ENCODE data around the gene ABCA6. TPM values are rescaled to one million over a fixed set of nuclear protein-coding genes. Genes with fewer than 3 reads are reported as not detected.

ABCA6 gene
- total RNA-seq, 2 donors from 2014 or later: 20.8 to 35.9 TPM

- H3K36me3 ChIP-seq (replicated peaks in 1 of 2; ENCODE audit: insufficient read depth in 1 of 2, low read depth in 2 of 2): no peaks in the 10 kb centered on the region
- H3K4me1 ChIP-seq: no peaks in the 10 kb centered on the region
- DNase-seq (no peak), ATAC-seq (no peak)
- H3K27ac ChIP-seq: no peak overlapping the region
- no peaks in the 10 kb centered on the region for H3K27me3 ChIP-seq
- intact Hi-C loops (cut with DNase I): no loop called here
- TF ChIP-seq POLR2A (IDR thresholded peaks at IDR 0.05) (no peak), CTCF (IDR thresholded peaks at IDR 0.05) (no peak)
- no peak overlapping the region for H3K4me3 ChIP-seq
- no peaks in the 10 kb centered on the region for H3K9me3 ChIP-seq
Measured at GRCh38 chr17:69159418-69159817, 17.7 kb upstream of the ABCA6 start.

- Histone ChIP-seq H3K9me3 (no peaks in the 10 kb centered on the region), H3K36me3 (replicated peaks in 1 of 2; ENCODE audit: insufficient read depth in 1 of 2, low read depth in 2 of 2) (peaks cover 0 to 2% of the 10 kb centered on the region in 2 donors), H3K27ac (no peak overlapping the region), H3K27me3 (no peaks in the 10 kb centered on the region), H3K4me3 (no peak overlapping the region), H3K4me1 (no peaks in the 10 kb centered on the region)
- TF ChIP-seq POLR2A (IDR thresholded peaks at IDR 0.05) (no peak), CTCF (IDR thresholded peaks at IDR 0.05) (no peak)
- WGBS, 2 donors: 90 to 100% methylated on average over 2 of the region's 2 CpGs
- no peak for DNase-seq
- intact Hi-C loops (cut with DNase I): no loop called here
- ATAC-seq: no peak
Measured at GRCh38 chr17:69154267-69154666, 12.6 kb upstream of the ABCA6 start.

GRCh38 chr17:69150333-69150732 lies 8.6 kb upstream of the ABCA6 start:
- 69 to 71% methylated on average over 1 of the region's 1 CpG for WGBS, 2 donors
- no peak for ATAC-seq
- Histone ChIP-seq H3K27ac (no peak overlapping the region), H3K27me3 (no peaks in the 10 kb centered on the region), H3K9me3 (no peaks in the 10 kb centered on the region), H3K4me3 (no peak overlapping the region), H3K36me3 (replicated peaks in 1 of 2; ENCODE audit: insufficient read depth in 1 of 2, low read depth in 2 of 2) (peaks cover 0 to 2% of the 10 kb centered on the region in 2 donors), H3K4me1 (no peaks in the 10 kb centered on the region)
- intact Hi-C loops (cut with DNase I): no loop called here
- DNase-seq: no peak
- TF ChIP-seq CTCF (IDR thresholded peaks at IDR 0.05) (no peak), POLR2A (IDR thresholded peaks at IDR 0.05) (no peak)

- TF ChIP-seq CTCF (IDR thresholded peaks at IDR 0.05) (no peak), POLR2A (IDR thresholded peaks at IDR 0.05) (no peak)
- WGBS, 2 donors: 85 to 90% methylated on average over 2 of the region's 2 CpGs
Measured at GRCh38 chr17:69147460-69147859, 5.8 kb upstream of the ABCA6 start.

More at GRCh38 chr17:69147460-69147859, 5.8 kb upstream of the ABCA6 start:
- Histone ChIP-seq H3K4me1 (no peaks in the 10 kb centered on the region), H3K4me3 (no peak overlapping the region), H3K9me3 (no peaks in the 10 kb centered on the region), H3K36me3 (replicated peaks in 1 of 2; ENCODE audit: insufficient read depth in 1 of 2, low read depth in 2 of 2) (peaks cover 0 to 2% of the 10 kb centered on the region in 2 donors), H3K27me3 (no peaks in the 10 kb centered on the region), H3K27ac (no peak overlapping the region)
- intact Hi-C loops (cut with DNase I): no loop called here
- DNase-seq (no peak), ATAC-seq (no peak)
